Nephron (organoid): ENCODE results near the gene CFB.
"Not testable (repeated sequence)": the region's sequence is repeated elsewhere in the genome, so short reads cannot be mapped to it uniquely, and the experiment has no call there.

Experiments
- H3K27ac Mint-ChIP-seq, 3 experiments: 2 replicates each; pipeline ENCODE4 v1.8.0; 2020; ENCODE audit warnings: mixed read lengths in 3 of 3, mild to moderate bottlenecking in 2 of 3, moderate library complexity in 1 of 3
- H3K27me3 Mint-ChIP-seq: 2 replicates; pipeline ENCODE4 v1.8.0; 2021; ENCODE audit warnings: low read depth, mild to moderate bottlenecking, moderate library complexity, mixed read lengths
- H3K36me3 Mint-ChIP-seq: 2 replicates; pipeline ENCODE4 v1.8.0; 2020; ENCODE audit warnings: low read depth, mixed read lengths
- H3K4me1 Mint-ChIP-seq: 2 replicates; pipeline ENCODE4 v1.8.0; 2020; ENCODE audit warnings: mixed read lengths
- H3K4me3 Mint-ChIP-seq, 3 experiments: 2 replicates each; pipeline ENCODE4 v1.8.0; 2020; ENCODE audit warnings: mild to moderate bottlenecking in 3 of 3, mixed read lengths in 3 of 3, moderate library complexity in 2 of 3
- H3K9me3 Mint-ChIP-seq: 2 replicates; pipeline ENCODE4 v1.8.0; 2020; ENCODE audit warnings: mixed read lengths
- TF ChIP-seq, protein P1 (sequence below), 3 experiments: fragments of 200-600 bp; sonication (generic); IDR thresholded peaks; one replicate each; pipeline ENCODE4 v1.5.0; 2021; ENCODE audit warnings: antibody characterized with exemption in 3 of 3; ENCODE audit not compliant: unreplicated experiment in 3 of 3

The CFB gene

DNA sequence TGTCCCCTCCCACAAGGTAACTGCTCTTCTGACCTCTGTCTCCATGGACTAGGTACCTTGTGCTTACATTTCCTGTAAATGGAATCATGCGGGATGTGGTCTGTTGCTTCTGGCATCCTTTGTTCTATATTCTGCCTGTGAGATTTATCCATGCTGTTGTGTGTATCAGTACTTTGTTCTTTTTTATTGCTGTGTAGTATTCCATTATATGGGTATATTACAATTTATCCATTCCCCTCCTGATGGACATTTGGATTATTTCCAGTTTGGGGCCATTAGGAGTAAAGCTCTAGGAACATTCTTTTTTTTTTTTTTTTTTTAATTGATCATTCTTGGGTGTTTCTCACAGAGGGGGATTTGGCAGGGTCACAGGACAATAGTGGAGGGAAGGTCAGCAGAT lies 14.9 kb upstream of the CFB start:
- TF ChIP-seq, protein P1, sequence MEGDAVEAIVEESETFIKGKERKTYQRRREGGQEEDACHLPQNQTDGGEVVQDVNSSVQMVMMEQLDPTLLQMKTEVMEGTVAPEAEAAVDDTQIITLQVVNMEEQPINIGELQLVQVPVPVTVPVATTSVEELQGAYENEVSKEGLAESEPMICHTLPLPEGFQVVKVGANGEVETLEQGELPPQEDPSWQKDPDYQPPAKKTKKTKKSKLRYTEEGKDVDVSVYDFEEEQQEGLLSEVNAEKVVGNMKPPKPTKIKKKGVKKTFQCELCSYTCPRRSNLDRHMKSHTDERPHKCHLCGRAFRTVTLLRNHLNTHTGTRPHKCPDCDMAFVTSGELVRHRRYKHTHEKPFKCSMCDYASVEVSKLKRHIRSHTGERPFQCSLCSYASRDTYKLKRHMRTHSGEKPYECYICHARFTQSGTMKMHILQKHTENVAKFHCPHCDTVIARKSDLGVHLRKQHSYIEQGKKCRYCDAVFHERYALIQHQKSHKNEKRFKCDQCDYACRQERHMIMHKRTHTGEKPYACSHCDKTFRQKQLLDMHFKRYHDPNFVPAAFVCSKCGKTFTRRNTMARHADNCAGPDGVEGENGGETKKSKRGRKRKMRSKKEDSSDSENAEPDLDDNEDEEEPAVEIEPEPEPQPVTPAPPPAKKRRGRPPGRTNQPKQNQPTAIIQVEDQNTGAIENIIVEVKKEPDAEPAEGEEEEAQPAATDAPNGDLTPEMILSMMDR (IDR thresholded peaks at IDR 0.05; ENCODE audit: unreplicated experiment in 3 of 3), result no peak
- Mint-ChIP-seq H3K27me3 (peaks cover 6% of the 10 kb centered on the region), H3K36me3 (no peaks in the 10 kb centered on the region), H3K27ac (no peak overlapping the region), H3K9me3 (no peaks in the 10 kb centered on the region), H3K4me1 (peaks cover 10% of the 10 kb centered on the region), H3K4me3 (no peak overlapping the region)

DNA sequence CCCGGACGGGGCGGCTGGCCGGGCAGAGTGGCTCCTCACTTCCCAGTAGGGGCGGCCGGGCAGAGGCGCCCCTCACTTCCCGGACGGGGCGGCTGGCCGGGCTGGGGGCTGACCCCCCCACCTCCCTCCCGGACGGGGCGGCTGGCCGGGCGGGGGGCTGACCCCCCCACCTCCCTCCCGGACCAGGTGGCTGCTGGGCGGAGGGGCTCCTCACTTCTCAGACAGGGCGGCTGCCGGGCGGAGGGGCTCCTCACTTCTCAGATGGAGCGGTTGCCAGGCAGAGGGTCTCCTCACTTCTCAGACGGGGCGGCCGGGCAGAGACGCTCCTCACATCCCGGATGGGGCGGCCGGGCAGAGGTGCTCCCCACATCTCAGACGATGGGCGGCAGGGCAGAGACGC lies 13.8 kb upstream of the CFB start:
- not testable (repeated sequence) for H3K27ac Mint-ChIP-seq, H3K36me3 Mint-ChIP-seq, H3K27me3 Mint-ChIP-seq, H3K4me1 Mint-ChIP-seq, H3K4me3 Mint-ChIP-seq, H3K9me3 Mint-ChIP-seq

DNA sequence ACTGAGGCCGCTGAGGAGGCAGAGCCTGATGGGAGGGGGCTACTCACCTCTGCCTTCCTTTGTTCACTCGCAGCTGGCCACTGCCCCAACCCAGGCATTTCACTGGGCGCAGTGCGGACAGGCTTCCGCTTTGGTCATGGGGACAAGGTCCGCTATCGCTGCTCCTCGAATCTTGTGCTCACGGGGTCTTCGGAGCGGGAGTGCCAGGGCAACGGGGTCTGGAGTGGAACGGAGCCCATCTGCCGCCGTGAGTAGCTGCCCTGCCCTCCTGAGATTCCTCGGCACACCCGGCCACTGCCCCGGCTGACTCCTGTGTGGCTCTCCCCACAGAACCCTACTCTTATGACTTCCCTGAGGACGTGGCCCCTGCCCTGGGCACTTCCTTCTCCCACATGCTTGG lies 12.4 kb upstream of the CFB start:
- H3K4me1 Mint-ChIP-seq, result peaks cover 3% of the 10 kb centered on the region
- H3K36me3 Mint-ChIP-seq, result no peaks in the 10 kb centered on the region
- no peak overlapping the region for H3K4me3 Mint-ChIP-seq
- no peak overlapping the region for H3K27ac Mint-ChIP-seq
- no peaks in the 10 kb centered on the region for H3K9me3 Mint-ChIP-seq
- H3K27me3 Mint-ChIP-seq, result peaks cover 3% of the 10 kb centered on the region
- TF ChIP-seq, protein P1 (IDR thresholded peaks at IDR 0.05; ENCODE audit: unreplicated experiment in 3 of 3), result no peak

DNA sequence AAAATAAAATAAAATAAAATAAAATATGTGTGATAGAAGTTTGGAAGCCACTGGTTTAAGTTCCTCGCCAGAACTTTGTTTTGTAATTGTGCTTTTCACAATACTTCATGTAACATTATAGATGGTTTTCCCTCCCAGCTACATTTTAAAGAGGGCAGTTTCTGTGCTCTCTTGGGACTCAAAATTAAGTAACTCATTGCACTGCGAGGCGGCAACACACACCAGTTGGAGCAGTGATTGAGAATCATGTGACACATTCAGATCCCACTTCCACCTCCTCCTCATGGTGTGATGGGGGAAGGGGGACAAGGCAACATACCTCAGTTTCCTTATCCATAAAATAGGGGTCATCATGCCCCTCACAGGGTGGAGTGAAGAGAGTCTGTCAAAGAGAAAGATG lies 10.9 kb upstream of the CFB start:
- Mint-ChIP-seq H3K9me3 (no peaks in the 10 kb centered on the region), H3K4me1 (no peaks in the 10 kb centered on the region), H3K36me3 (no peaks in the 10 kb centered on the region), H3K4me3 (no peak overlapping the region), H3K27me3 (no peaks in the 10 kb centered on the region), H3K27ac (no peak overlapping the region)
- TF ChIP-seq, protein P1 (IDR thresholded peaks at IDR 0.05; ENCODE audit: unreplicated experiment in 3 of 3), result no peak

DNA sequence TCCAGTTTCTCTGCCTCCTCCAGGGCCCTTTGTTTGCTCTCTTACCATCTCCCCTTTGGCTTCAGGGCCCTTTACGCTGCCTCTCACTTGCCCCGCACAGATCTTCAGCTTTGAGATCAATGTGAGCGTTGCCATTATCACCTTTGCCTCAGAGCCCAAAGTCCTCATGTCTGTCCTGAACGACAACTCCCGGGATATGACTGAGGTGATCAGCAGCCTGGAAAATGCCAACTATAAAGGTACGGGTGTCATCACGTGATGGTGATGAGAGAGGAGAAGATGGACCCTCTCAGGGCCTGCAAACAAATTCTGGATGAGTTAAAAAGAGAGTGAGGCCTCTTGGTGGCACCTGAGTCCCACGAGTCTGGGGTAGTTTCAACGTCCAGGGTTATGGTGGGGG lies 10.1 kb upstream of the CFB start:
- peaks cover 5% of the 10 kb centered on the region for H3K27me3 Mint-ChIP-seq
- no peaks in the 10 kb centered on the region for H3K9me3 Mint-ChIP-seq
- H3K36me3 Mint-ChIP-seq, result no peaks in the 10 kb centered on the region
- TF ChIP-seq, protein P1 (IDR thresholded peaks at IDR 0.05; ENCODE audit: unreplicated experiment in 3 of 3), result no peak
- no peak overlapping the region for H3K27ac Mint-ChIP-seq
- H3K4me3 Mint-ChIP-seq, result no peak overlapping the region
- peaks cover 7% of the 10 kb centered on the region for H3K4me1 Mint-ChIP-seq

DNA sequence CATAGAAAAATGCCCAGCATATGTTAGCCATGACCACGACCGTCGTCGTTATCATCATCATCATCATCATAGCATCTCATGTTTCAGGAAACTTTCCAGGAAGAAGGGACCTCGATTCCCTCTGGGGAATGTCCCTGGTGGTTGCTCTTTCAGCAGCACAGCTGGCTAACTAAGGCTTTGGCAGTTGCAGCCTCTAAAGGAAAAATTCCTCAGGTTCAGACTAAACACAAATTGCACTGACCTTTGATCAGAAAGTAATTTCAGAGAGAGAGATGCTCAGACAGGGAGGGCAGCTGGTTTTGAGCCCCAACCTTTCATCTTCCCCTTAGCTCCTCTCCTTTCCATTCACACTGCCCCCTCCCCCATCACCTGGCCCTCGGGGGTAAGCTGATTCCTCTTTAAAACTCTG lies 5.6 kb upstream of the CFB start:
- H3K9me3 Mint-ChIP-seq, result no peaks in the 10 kb centered on the region
- H3K27ac Mint-ChIP-seq, result peak overlapping the region; percentile 70 to 82 (median 72)
- H3K27me3 Mint-ChIP-seq, result peaks cover 10% of the 10 kb centered on the region
- TF ChIP-seq, protein P1 (IDR thresholded peaks at IDR 0.05; ENCODE audit: unreplicated experiment in 3 of 3), result no peak
- H3K36me3 Mint-ChIP-seq, result no peaks in the 10 kb centered on the region
- peaks cover 7% of the 10 kb centered on the region for H3K4me1 Mint-ChIP-seq
- no peak overlapping the region for H3K4me3 Mint-ChIP-seq
